HEK293 (cell line): ENCODE measurements around the gene AP3S2.

Source experiments
- CTCF ChIA-PET: fragments of 350-600 bp; formaldehyde crosslinking; extraction: SDS; loops from one replicate; lab custom pipeline; 2021; ENCODE audit warnings: antibody characterized with exemption; lab: Yijun Ruan, JAX
- POLR2A ChIA-PET: fragments of 300-600 bp; formaldehyde crosslinking; extraction: SDS; loops from one replicate; lab custom pipeline; 2020; ENCODE audit warnings: antibody characterized with exemption, inconsistent platforms; lab: Yijun Ruan, JAX
- H3K27ac ChIP-seq: fragments of 200-500 bp; sonication (Bioruptor generic); 2 replicates; pipeline ENCODE4 v1.5.1; 2014; ENCODE audit warnings: low read depth, low read length, control low read depth, inconsistent platforms; ENCODE audit errors: extremely low read depth
- H3K36me3 ChIP-seq, 2 experiments: fragments of 200-500 bp in 1 of 2; sonication (Bioruptor generic) in 1 of 2; 1 replicate in 1 of 2; 2 replicates in 1 of 2; pipeline ENCODE4 v1.5.1; 2014 to 2017; ENCODE audit warnings: inconsistent platforms in 2 of 2, low read length in 2 of 2; ENCODE audit not compliant: control insufficient read depth in 2 of 2, insufficient read depth in 1 of 2
- H3K4me1 ChIP-seq: fragments of 200-500 bp; sonication (Bioruptor generic); 2 replicates; pipeline ENCODE4 v1.5.1; 2014; ENCODE audit warnings: mild to moderate bottlenecking, low read length, inconsistent platforms; ENCODE audit not compliant: control insufficient read depth, insufficient read depth
- H3K4me3 ChIP-seq: 2 replicates; pipeline ENCODE4 v1.5.1; 2011; ENCODE audit warnings: low read depth, mild to moderate bottlenecking, control low read depth, low read length, moderate library complexity
- H3K9me3 ChIP-seq: fragments of 200-500 bp; sonication (Bioruptor generic); 2 replicates; pipeline ENCODE4 v1.5.1; 2014; ENCODE audit warnings: low read depth, low read length, inconsistent platforms; ENCODE audit not compliant: control insufficient read depth, insufficient read depth
- ATF2 ChIP-seq: fragments of 450-650 bp; formaldehyde crosslinking; IDR thresholded peaks from 2 replicates; pipeline ENCODE4 v1.5.1; 2016; ENCODE audit warnings: missing biosample characterization, missing genetic modification characterization, low read depth
- GLIS1 ChIP-seq: fragments of 450-650 bp; formaldehyde crosslinking; IDR thresholded peaks from 2 replicates; pipeline ENCODE4 v1.5.1; 2016; ENCODE audit warnings: missing biosample characterization, missing genetic modification characterization
- HOXA7 ChIP-seq: sonication (generic); formaldehyde crosslinking; IDR thresholded peaks from 2 replicates; pipeline ENCODE4 v1.8.1; 2022; ENCODE audit warnings: missing genetic modification reagents, borderline replicate concordance
- IKZF3 ChIP-seq: fragments of 450-650 bp; IDR thresholded peaks from 2 replicates; pipeline ENCODE4 v1.5.0; 2018; ENCODE audit warnings: missing biosample characterization, mild to moderate bottlenecking, missing genetic modification characterization, moderate library complexity
- PRDM10 ChIP-seq: fragments of 450-650 bp; formaldehyde crosslinking; IDR thresholded peaks from 2 replicates; pipeline ENCODE4 v1.5.1; 2016; ENCODE audit warnings: missing biosample characterization, missing genetic modification characterization
- SP3 ChIP-seq: fragments of 450-650 bp; formaldehyde crosslinking; IDR thresholded peaks from 2 replicates; pipeline ENCODE4 v1.5.1; 2016; ENCODE audit warnings: missing biosample characterization, missing genetic modification characterization
- ZNF184 ChIP-seq: fragments of 450-650 bp; IDR thresholded peaks from 2 replicates; pipeline ENCODE4 v1.5.1; 2018; ENCODE audit warnings: missing biosample characterization, mild to moderate bottlenecking, missing genetic modification characterization
- ZNF280C ChIP-seq: fragments of 450-650 bp; formaldehyde crosslinking; IDR thresholded peaks from 2 replicates; pipeline ENCODE4 v1.5.1; 2016; ENCODE audit warnings: missing biosample characterization, missing genetic modification characterization
- ZNF37A ChIP-seq: fragments of 450-650 bp; IDR thresholded peaks from 2 replicates; pipeline ENCODE4 v1.5.1; 2018; ENCODE audit warnings: missing biosample characterization, missing genetic modification characterization
- ZNF398 ChIP-seq: fragments of 450-650 bp; formaldehyde crosslinking; IDR thresholded peaks from 2 replicates; pipeline ENCODE4 v1.5.1; 2017; ENCODE audit warnings: missing biosample characterization, missing genetic modification characterization

AP3S2 gene

GRCh38 chr15:89813381-89814111, 80.2 kb downstream of the AP3S2 start:
- Histone ChIP-seq H3K27ac (no peak overlapping the region), H3K4me3 (no peak overlapping the region), H3K36me3 (no peaks in the 10 kb centered on the region), H3K9me3 (no peaks in the 10 kb centered on the region), H3K4me1 (peaks cover 2% of the 10 kb centered on the region; the same call in 1 of the 2 replicates)
- ChIA-PET POLR2A (no interaction called here), CTCF (interaction anchor here (1.1 kb wide), 1 partner anchor 58 kb away, joined by 5 read pairs; no protein-coding TSS in a partner anchor)
- TF ChIP-seq PRDM10 (tag by site-specific recombination) (peak; percentile 96), HOXA7 (CRISPR knock-in tag) (no peak), SP3 (tag by site-specific recombination) (no peak), ATF2 (no peak), ZNF37A (tag by site-specific recombination) (no peak)

- no peaks in the 10 kb centered on the region for H3K36me3 ChIP-seq
- CTCF ChIA-PET = no interaction called here
- H3K27ac ChIP-seq = no peak overlapping the region
- H3K4me1 ChIP-seq = no peaks in the 10 kb centered on the region; the same call in 1 of the 2 replicates
- no peaks in the 10 kb centered on the region for H3K9me3 ChIP-seq
- H3K4me3 ChIP-seq = no peak overlapping the region
- POLR2A ChIA-PET = no interaction called here
- no peak for TF ChIP-seq ZNF184 (tag by site-specific recombination)
- no peak for TF ChIP-seq IKZF3 (tag by site-specific recombination)
- TF ChIP-seq GLIS1 (tag by site-specific recombination) = no peak
- TF ChIP-seq ZNF280C (tag by site-specific recombination) = no peak
- TF ChIP-seq ZNF398 (tag by site-specific recombination) = no peak
These were observed 80.9 kb downstream of the AP3S2 start for GRCh38 chr15:89812847-89813320.
